ENCODE data around the gene SHD. TPM values are rescaled to one million over a fixed set of nuclear protein-coding genes. Genes with fewer than 3 reads are reported as not detected.

SHD gene
- total RNA-seq, 1 experiment from 2014 or later = 2.0 TPM

GRCh38 chr19:4326837-4327251 lies 47.8 kb downstream of the SHD start:
- H3K36me3 ChIP-seq (ENCODE audit: control insufficient read depth in 1 of 2, insufficient read depth in 2 of 2, low read length in 2 of 2) = no peaks in the 10 kb centered on the region
- ChIA-PET CTCF (no interaction called here), RAD21 (ENCODE audit: low non-redundant PET in 1 of 2, low total read pairs in 2 of 2, uncharacterized antibody in 2 of 2, unreplicated experiment in 2 of 2) (no interaction called here), POLR2A (no interaction called here)
- no peak overlapping the region for H3K9ac ChIP-seq (ENCODE audit: low read length)
- no peaks in the 10 kb centered on the region for H4K20me1 ChIP-seq (ENCODE audit: insufficient read depth)
- no peak overlapping the region; the same call in 1 of the 2 replicates for H3K27ac ChIP-seq (ENCODE audit: low read depth, low read length)
- no peaks in the 10 kb centered on the region; the same call in 1 of the 2 replicates for H3K79me2 ChIP-seq (ENCODE audit: insufficient read depth, low read length)
- H3K27me3 ChIP-seq (ENCODE audit: insufficient read depth, low read length) = no peaks in the 10 kb centered on the region
- ATAC-seq (no peak), DNase-seq (ENCODE audit: low read depth, low spot score) (no peak)
- BruUV-seq (replicated peaks) = no TSS peak
- H3K9me3 ChIP-seq (ENCODE audit: control insufficient read depth in 1 of 2, insufficient read depth in 1 of 2, low read depth in 1 of 2, low read length in 2 of 2) = no peaks in the 10 kb centered on the region
- H3K4me3 ChIP-seq (replicated peaks in 1 of 2; ENCODE audit: low read depth in 1 of 2, low read length in 2 of 2) = no peak overlapping the region
- intact Hi-C loops (cut with micrococcal nuclease) = no loop called here
- TF ChIP-seq JUND (IDR thresholded peaks at IDR 0.05) (no peak), CBX3 (IDR thresholded peaks at IDR 0.05; ENCODE audit: low read depth) (no peak), TCF7L2 (IDR thresholded peaks at IDR 0.05; ENCODE audit: borderline replicate concordance, extremely low read depth, insufficient read depth, insufficient read length) (no peak), ZFX (IDR thresholded peaks at IDR 0.05) (no peak), ZBTB33 (IDR thresholded peaks at IDR 0.05; ENCODE audit: extremely low read depth, insufficient replicate concordance, low read length) (no peak), SP1 (IDR thresholded peaks at IDR 0.05; ENCODE audit: low read depth) (no peak), EZH2phosphoT487 (IDR thresholded peaks at IDR 0.05; ENCODE audit: borderline replicate concordance) (no peak), YY1 (IDR thresholded peaks at IDR 0.05; ENCODE audit: extremely low read depth, insufficient replicate concordance, low read depth, low read length) (no peak), ELF1 (IDR thresholded peaks at IDR 0.05; ENCODE audit: borderline replicate concordance, low read depth) (no peak), MAX (IDR thresholded peaks at IDR 0.05) (no peak), RAD21 (IDR thresholded peaks at IDR 0.05; ENCODE audit: low read depth) (no peak), ZNF274 (IDR thresholded peaks at IDR 0.05; ENCODE audit: low read depth, low read length) (no peak), ATF3 (IDR thresholded peaks at IDR 0.05) (no peak), SIN3A (IDR thresholded peaks at IDR 0.05; ENCODE audit: low read depth) (no peak), SRF (IDR thresholded peaks at IDR 0.05; ENCODE audit: low read depth) (no peak), REST (IDR thresholded peaks at IDR 0.05; ENCODE audit: low read depth) (no peak), CTCF (IDR thresholded peaks at IDR 0.05 in 2 of 3, conservative IDR thresholded peaks at IDR 0.05 in 1 of 3; ENCODE audit: borderline replicate concordance in 1 of 3, insufficient read depth in 1 of 3, low read depth in 2 of 3, low read length in 2 of 3) (no peak), CEBPB (IDR thresholded peaks at IDR 0.05; ENCODE audit: low read depth) (no peak), FOSL1 (IDR thresholded peaks at IDR 0.05; ENCODE audit: low read depth) (no peak), POLR2A (IDR thresholded peaks at IDR 0.05; ENCODE audit: borderline replicate concordance, extremely low read depth, insufficient read depth, insufficient read length) (no peak)
- peaks cover 7 to 20% of the 10 kb centered on the region in 2 experiments for H3K4me1 ChIP-seq (ENCODE audit: control insufficient read depth in 1 of 2, insufficient read depth in 2 of 2, low read length in 2 of 2)
- no peak overlapping the region for H2AFZ ChIP-seq (ENCODE audit: low read depth, low read length, poor library complexity, severe bottlenecking)
- H3K4me2 ChIP-seq (ENCODE audit: low read length) = no peak overlapping the region
- H3K9me2 ChIP-seq (ENCODE audit: insufficient read depth) = no peaks in the 10 kb centered on the region

Data from HCT116 (cell line).